Fibroblast of gingiva (primary cell): ENCODE results near the gene TACR1.
"Not testable (repeated sequence)": the region's sequence is repeated elsewhere in the genome, so short reads cannot be mapped to it uniquely, and the experiment has no call there.

Experiments
- DNase-seq: peaks from one replicate; pipeline ENCODE4 v3.0.0-alpha.2; 2011; ENCODE audit warnings: low read depth

Gene TACR1, protein sequence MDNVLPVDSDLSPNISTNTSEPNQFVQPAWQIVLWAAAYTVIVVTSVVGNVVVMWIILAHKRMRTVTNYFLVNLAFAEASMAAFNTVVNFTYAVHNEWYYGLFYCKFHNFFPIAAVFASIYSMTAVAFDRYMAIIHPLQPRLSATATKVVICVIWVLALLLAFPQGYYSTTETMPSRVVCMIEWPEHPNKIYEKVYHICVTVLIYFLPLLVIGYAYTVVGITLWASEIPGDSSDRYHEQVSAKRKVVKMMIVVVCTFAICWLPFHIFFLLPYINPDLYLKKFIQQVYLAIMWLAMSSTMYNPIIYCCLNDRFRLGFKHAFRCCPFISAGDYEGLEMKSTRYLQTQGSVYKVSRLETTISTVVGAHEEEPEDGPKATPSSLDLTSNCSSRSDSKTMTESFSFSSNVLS

GRCh38 chr2:75199428-75200011, at the start of gene TACR1:
Gene TACR1 (minus strand): TSS chr2:75199520. CDS start chr2:75198934, 586 bp downstream.
- peak; percentile 74 for DNase-seq

DNA sequence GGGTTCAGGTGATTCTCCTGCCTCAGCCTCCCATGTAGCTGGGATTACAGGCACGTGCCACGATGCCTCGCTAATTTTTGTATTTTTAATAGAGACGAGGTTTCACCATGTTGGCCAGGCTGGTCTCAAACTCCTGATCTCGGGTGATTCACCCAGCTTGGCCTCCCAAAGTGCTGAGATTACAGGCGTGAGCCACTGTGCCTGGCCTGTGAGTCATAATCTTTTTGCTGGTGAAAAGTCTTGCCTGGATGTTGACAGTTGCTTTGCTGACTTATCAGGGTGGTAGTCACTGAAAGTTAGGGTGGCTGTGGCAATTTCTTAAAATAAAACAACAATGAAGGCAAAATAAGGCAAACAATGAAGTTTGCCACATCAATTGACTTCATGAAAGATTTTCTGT, 49.3 kb upstream of the TACR1 start:
- peak; percentile 30 for DNase-seq

DNA sequence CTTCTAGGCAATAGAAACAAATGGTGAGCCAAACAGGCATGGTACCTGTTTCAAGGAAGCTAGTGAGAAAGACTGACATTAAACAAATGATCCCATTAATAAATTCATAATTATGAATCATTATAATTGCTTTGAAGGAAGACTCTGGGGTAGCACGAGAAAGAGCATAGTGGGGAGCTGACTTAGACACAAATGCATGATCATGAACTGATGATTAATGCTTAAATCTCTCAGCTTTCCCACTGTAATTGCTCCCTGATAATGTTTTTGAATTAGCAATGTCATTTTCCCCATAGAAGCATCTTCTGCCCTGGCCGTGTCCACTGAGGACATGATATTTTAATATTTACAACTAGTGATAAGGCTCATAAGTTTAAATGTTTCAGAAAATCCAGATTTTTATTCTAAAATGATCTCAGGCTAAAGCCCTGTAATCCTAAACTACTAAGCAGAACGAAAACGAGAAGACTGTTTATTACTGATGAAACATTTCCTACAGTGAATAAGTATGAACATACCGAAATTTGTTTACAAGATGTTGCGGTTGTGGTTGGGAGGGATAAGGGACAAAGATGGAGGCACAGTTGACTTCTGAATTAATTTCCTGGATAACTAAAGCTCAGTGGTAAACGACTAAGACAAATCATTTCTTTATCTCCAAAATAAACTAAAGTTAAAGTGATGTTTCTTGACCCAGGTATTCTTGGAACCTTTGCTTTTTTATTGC, 47.3 kb upstream of the TACR1 start:
- peak; percentile 37 for DNase-seq

DNA sequence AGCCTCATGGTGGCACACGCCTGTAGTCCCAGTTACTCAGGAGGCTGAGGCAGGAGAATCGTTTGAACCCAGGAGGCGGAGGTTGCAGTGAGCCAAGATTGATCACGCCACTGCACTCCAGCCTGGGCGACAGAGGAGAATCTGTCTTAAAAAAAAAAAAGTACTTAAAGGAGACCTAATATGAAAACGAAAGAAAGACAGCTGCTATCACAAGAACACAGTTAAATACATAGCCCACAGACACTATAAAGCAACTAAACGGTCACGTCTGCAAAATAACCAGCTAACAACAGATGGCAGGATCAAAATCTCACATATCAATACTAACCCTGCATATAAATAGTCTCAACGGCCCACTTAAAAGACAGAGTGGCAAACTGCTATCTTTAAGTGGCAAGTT, 43.9 kb upstream of the TACR1 start:
- DNase-seq: no peak

DNA sequence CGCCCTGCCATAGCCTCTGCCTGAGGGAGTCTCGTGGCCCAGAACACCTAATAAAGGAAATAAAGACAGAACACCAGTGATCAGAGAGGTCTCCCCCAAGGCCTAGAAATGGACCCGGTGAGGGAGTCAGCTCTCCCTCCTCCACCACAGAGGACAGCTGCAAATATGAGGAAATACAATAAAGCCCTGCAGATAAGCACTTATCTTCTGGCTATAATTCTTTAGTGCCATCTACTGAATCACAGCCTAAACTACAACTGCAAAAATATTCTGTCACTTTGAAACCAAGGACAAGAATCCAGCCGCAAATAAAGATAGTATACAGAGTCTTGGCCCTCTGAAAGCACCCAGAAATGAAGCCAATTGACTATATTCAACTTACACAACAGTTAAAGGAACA, 42.4 kb upstream of the TACR1 start:
- DNase-seq: peak; percentile 15

- DNase-seq: peak; percentile 83
These were observed 39.5 kb upstream of the TACR1 start for GRCh38 chr2:75238670-75239330.

- no peak for DNase-seq
These were observed 38.0 kb upstream of the TACR1 start for GRCh38 chr2:75237296-75237695.

DNA sequence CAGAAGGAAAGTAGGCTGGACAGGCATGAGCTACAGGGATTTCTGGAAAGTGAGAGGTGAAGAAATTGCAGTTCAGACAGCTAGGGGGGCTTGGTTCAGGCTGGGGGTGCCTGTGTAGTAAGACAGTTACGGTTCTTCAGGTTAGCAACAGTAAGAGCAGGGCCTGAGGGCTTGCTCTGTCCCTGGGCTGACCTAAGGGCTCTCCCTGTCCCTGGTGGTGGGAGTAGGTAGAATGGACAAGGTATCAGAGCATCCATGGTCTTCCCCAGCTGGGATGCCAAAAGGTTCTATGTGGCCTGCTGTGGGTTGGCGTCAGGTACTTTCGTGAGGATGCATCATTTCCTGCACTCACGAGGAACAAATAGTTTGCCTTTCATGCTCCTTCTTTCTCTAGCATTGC, 34.6 kb upstream of the TACR1 start:
- no peak for DNase-seq

GRCh38 chr2:75226617-75227016, 27.3 kb upstream of the TACR1 start:
- no peak for DNase-seq

- no peak for DNase-seq
These were observed 26.8 kb upstream of the TACR1 start for GRCh38 chr2:75226099-75226498.

DNA sequence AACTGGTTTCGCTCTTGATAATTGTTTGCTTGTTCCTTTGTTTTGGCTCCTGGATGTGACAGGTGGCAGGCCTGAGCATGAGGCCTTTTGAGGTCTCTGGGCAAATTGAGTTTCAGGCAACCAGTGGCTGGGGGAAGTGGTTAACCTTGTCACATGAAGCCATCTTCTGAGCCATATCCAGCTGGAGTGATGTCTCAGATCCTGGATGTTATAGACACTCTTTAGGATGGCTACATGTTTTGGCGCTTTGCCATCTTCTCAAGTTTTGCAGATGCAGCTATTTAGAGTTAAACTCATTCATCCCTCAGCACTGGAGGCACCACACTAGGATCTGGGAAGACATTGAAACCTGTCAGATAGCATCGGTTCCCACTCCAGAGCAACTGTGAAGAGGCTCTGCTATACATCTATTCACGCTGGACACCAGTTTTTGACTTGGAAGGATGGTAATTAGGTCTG, 25.3 kb upstream of the TACR1 start:
- DNase-seq: no peak

DNA sequence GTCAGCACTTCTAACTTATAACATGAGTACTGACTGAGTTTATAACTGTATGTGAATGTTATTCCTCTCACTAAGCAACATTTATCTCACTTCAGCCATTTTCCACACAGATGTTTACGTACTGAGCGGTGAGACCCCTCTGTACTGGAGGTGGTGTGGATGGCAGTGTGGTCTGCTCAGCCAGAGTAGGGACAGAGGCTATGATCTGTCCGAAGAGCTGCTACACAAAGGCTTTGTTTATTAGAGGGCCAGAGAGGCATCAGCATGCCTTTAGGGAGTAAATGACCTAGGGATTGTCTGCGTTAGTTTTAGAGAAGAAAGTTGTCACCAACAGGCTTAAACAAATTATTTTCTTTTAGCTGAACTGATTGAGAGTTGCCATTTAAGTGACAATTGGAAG, 23.2 kb upstream of the TACR1 start:
- no peak for DNase-seq

DNA sequence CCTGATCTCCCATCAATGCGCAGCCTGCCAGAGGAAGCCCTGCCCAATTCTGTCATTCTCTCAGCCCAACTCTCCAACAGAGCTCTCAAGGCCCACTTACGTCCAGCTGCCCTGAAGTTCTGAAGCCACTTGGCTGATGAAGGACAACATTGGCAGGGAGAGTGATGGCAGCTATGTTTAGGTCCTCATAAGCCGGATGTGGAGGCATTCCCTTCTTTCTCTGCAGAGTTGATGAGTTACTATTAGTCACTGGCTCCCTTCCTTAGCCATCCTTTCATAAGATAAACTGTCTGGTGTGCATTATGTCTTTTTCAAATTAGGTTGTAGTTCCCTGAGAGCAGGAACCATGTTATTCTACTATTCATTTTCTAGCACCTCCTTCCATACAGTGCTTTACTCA, 22.5 kb upstream of the TACR1 start:
- peak; percentile 17 for DNase-seq

GRCh38 chr2:75219213-75219612, 19.9 kb upstream of the TACR1 start:
- not testable (repeated sequence) for DNase-seq

DNA sequence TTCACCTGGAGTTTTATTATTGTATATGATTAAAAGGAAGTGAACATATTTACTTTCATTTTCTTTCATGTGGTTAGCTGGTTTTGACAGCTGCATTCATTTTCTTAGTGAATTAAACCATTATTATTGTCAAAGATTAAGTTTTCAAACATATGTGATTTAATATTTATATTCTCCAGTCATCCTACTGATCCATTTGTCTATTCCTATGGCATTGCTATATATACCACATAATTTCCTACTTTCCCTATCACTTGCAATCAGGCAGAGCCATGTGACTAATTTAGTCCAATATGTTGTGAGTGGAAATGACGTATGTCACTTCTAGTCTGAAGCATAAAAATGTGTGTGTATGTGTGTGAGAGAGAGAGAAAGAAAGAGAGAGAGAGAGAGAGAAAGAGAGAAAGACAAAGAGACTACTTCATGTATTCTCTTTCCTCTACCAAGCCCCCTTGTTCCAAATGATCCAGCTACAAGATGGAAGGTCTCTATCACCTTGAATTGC, 12.0 kb upstream of the TACR1 start:
- DNase-seq: no peak

GRCh38 chr2:75210409-75210808, 11.1 kb upstream of the TACR1 start:
- DNase-seq: no peak

- DNase-seq: no peak
These were observed 9.4 kb upstream of the TACR1 start for GRCh38 chr2:75208738-75209137.

- DNase-seq: no peak
These were observed 5.5 kb upstream of the TACR1 start for GRCh38 chr2:75204833-75205232.

GRCh38 chr2:75202359-75202758, 3.0 kb upstream of the TACR1 start:
- DNase-seq: no peak

DNA sequence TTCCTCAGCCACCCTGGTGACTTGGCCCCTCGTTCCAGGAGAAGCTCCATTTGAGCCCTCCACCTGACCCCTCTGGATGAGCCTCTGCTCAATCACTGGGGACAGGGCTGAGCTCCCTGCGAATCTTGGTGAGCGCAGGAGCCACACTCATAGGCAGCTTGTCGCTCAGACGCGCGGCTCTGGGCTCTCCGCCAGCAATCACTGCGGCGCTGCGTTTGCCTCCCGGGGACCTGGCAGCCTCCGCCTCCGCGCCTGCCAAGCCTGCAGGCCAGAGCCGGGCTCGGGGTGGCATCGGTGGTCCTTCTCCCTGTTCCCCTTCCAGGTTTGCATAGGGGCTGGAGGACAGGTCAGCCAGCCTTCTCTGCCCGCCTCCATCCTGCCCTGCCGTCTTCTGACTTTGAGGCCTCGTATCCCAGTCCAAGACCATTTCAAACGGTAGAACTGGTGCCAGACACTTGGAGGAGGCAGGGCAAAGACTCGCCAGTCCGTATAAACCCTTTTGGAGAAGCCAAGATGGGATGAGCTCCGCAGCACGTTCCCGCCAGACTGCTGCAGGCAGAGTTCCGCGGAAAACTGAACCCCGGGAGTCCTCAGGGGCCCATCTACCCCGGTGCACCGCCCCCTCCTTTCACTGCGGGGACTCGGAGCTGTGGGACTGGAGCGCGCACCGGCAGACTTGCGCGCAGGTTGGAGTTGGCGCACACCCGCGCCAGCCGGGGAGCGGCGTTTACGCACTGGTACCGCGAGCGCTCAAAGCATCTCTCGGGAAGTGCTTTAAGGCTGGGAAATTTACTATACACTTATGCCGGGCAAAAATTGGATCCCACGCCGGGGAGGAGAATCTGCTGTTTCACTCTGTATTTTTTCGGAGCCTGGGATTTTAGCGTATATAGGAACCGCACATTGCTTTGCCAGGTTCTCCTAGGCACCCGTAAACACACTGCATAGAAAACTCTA, 1.1 kb upstream of the TACR1 start:
- peak; percentile 29 for DNase-seq

GRCh38 chr2:75195076-75195691, 4.1 kb downstream of the TACR1 start:
- DNase-seq: no peak
